Pulmonary artery endothelial cell (primary cell): ENCODE measurements around the gene FAM221A. TPM values are rescaled to one million over a fixed set of nuclear protein-coding genes. Genes with fewer than 3 reads are reported as not detected.
"Not testable (repeated sequence)": the region's sequence is repeated elsewhere in the genome, so short reads cannot be mapped to it uniquely, and the experiment has no call there.

Experiments
- DNase-seq: peaks from one replicate; pipeline ENCODE4 v3.0.0-alpha.2; 2011; ENCODE audit warnings: low read depth, low spot score
- total RNA-seq: library from RNA; depleted of rRNA; stranded (reverse); fragments of >200 nt; gene quantifications from 2 replicates; pipeline ENCODE4 v1.2.3, GENCODE V29; 2014

FAM221A gene
- total RNA-seq, 1 donor from 2014 or later, result 5.3 TPM

- no peak for DNase-seq
Measured at GRCh38 chr7:23700046-23700445, 20.0 kb downstream of the FAM221A start.

GRCh38 chr7:23709081-23709750 is 29.2 kb downstream of the FAM221A start:
- DNase-seq, result no peak

GRCh38 chr7:23710000-23710399 is 30.0 kb downstream of the FAM221A start, which contains the start of gene STK31:
TSS of gene STK31 (plus strand) at chr7:23710219. CDS start at chr7:23710286, 67 bp downstream.
- no peak for DNase-seq

- DNase-seq, result peak; percentile 13
Measured at GRCh38 chr7:23712368-23713284, 32.6 kb downstream of the FAM221A start.

- no peak for DNase-seq
Measured at GRCh38 chr7:23713285-23714149, 33.5 kb downstream of the FAM221A start.

- no peak for DNase-seq
Measured at GRCh38 chr7:23714150-23714464, 34.1 kb downstream of the FAM221A start.

- DNase-seq, result no peak
Measured at GRCh38 chr7:23714579-23714978, 34.6 kb downstream of the FAM221A start.

- DNase-seq, result no peak
Measured at GRCh38 chr7:23715099-23715498, 35.1 kb downstream of the FAM221A start.

- DNase-seq, result no peak
Measured at GRCh38 chr7:23717788-23718187, 37.8 kb downstream of the FAM221A start.

GRCh38 chr7:23721456-23721855 is 41.5 kb downstream of the FAM221A start:
- no peak for DNase-seq

GRCh38 chr7:23722587-23723216 is 42.7 kb downstream of the FAM221A start:
- not testable (repeated sequence) for DNase-seq

GRCh38 chr7:23724113-23724512 is 44.1 kb downstream of the FAM221A start:
- DNase-seq, result not testable (repeated sequence)

- no peak for DNase-seq
Measured at GRCh38 chr7:23742051-23742450, 62.1 kb downstream of the FAM221A start.

GRCh38 chr7:23743226-23743625 is 63.2 kb downstream of the FAM221A start:
- DNase-seq, result no peak

- DNase-seq, result no peak
Measured at GRCh38 chr7:23746629-23747028, 66.6 kb downstream of the FAM221A start.

GRCh38 chr7:23751852-23752251 is 71.9 kb downstream of the FAM221A start:
- no peak for DNase-seq

Other genes starting within 250 kb of the FAM221A start
- gene IGF2BP3, start 209.7 kb upstream of the FAM221A start, total RNA-seq, result 58.8 and 81.2 TPM in 2 replicates
- 34.3 and 47.4 TPM in 2 replicates for gene TRA2A, start 148.2 kb upstream of the FAM221A start, total RNA-seq
- gene CCDC126, start 82.8 kb upstream of the FAM221A start, total RNA-seq, result 11.5 and 15.7 TPM in 2 replicates
- 0.07 TPM in 1 of 2 replicates, not detected in the other for gene STK31, start 30.0 kb downstream of the FAM221A start, total RNA-seq